Measurements from ENCODE around the gene CRMP1.

GRCh38 chr4:5889002-5889696 lies 3.7 kb downstream of the CRMP1 start:
- TF ChIP-seq CTCF (IDR thresholded peaks at IDR 0.05), result no peak
- no peak for TF ChIP-seq POLR2A (IDR thresholded peaks at IDR 0.05)
